Neural progenitor cell (in vitro differentiated cells): Measurements from ENCODE around the gene APOBEC3C.

Experiments used
- EZH2 ChIP-seq: fragments of 200-600 bp; sonication (generic); IDR thresholded peaks from 2 replicates; pipeline ENCODE4 v1.6.1; 2017; ENCODE audit warnings: antibody characterized with exemption, mild to moderate bottlenecking, moderate library complexity
- TF ChIP-seq, protein P1 (sequence below): fragments of 200-600 bp; sonication (generic); IDR thresholded peaks from 2 replicates; pipeline ENCODE4 v1.5.1; 2017; ENCODE audit warnings: antibody characterized with exemption, mild to moderate bottlenecking

DNA sequence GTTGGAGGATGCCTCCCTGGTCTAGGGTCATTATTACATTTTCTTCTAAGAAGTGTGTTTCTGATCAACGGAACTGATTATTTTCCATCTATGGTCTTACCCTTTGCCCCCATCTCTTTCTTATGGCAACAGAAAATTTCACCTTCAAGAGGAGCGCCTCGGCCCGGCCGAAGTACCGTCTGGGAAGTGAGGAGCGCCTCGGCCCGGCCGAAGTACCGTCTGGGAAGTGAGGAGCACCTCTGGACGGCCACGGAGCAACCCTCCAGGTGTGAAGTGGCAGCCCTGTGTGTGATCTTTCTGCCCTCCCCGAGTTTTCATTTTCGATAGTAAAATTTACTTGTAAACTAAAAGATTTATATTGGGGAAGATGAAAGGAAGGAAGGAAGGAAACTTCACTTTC lies 3.1 kb upstream of the APOBEC3C start:
- TF ChIP-seq, protein P1, sequence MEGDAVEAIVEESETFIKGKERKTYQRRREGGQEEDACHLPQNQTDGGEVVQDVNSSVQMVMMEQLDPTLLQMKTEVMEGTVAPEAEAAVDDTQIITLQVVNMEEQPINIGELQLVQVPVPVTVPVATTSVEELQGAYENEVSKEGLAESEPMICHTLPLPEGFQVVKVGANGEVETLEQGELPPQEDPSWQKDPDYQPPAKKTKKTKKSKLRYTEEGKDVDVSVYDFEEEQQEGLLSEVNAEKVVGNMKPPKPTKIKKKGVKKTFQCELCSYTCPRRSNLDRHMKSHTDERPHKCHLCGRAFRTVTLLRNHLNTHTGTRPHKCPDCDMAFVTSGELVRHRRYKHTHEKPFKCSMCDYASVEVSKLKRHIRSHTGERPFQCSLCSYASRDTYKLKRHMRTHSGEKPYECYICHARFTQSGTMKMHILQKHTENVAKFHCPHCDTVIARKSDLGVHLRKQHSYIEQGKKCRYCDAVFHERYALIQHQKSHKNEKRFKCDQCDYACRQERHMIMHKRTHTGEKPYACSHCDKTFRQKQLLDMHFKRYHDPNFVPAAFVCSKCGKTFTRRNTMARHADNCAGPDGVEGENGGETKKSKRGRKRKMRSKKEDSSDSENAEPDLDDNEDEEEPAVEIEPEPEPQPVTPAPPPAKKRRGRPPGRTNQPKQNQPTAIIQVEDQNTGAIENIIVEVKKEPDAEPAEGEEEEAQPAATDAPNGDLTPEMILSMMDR = no peak
- no peak for TF ChIP-seq EZH2
